Upper lobe of right lung (tissue), 1 donor: ENCODE measurements around the gene RNU7-1. TPM values are rescaled to one million over a fixed set of nuclear protein-coding genes. Genes with fewer than 3 reads are reported as not detected.

ENCODE experiments used
- ATAC-seq: fragments of 200-7000 bp; cut with Tn5 transposase; one replicate; pipeline ENCODE4 v1.9.1; 2020; ENCODE audit warnings: mild to moderate bottlenecking, moderate library complexity
- DNase-seq: peaks from one replicate; pipeline ENCODE4 v3.0.0-alpha.2; 2020
- H3K27ac ChIP-seq: fragments of 200-600 bp; one replicate; pipeline ENCODE4 v1.8.0; 2022
- H3K27me3 ChIP-seq: fragments of 200-600 bp; one replicate; pipeline ENCODE4 v1.8.0; 2022; ENCODE audit warnings: mild to moderate bottlenecking
- H3K36me3 ChIP-seq: fragments of 200-600 bp; one replicate; pipeline ENCODE4 v1.8.0; 2022
- H3K4me1 ChIP-seq: fragments of 200-600 bp; one replicate; pipeline ENCODE4 v1.8.0; 2022
- H3K4me3 ChIP-seq: fragments of 200-600 bp; one replicate; pipeline ENCODE4 v1.8.0; 2022; ENCODE audit warnings: mild to moderate bottlenecking
- H3K9me3 ChIP-seq: fragments of 200-600 bp; one replicate; pipeline ENCODE4 v1.8.0; 2022
- intact Hi-C: fragments of 100-400 bp; cut with DNase I; formaldehyde crosslinking; loops from one replicate; pipeline ENCODE4 v1.11.0; 2022
- total RNA-seq: library from RNA; stranded (reverse); fragmentation: NEBNext Ultra II Directional; extraction: Animal tissue kit (Norgen Biotek cat#: 25700); gene quantifications from one replicate; pipeline ENCODE4 v1.2.1, GENCODE V29; 2021
- TF ChIP-seq, protein P1 (sequence below): fragments of 200-600 bp; IDR thresholded peaks from one replicate; pipeline ENCODE4 v1.8.0; 2022; ENCODE audit warnings: antibody characterized with exemption
- donor health status: DM: no; HTN: yes; CAD: no; lungs with severe emphysema.

The RNU7-1 gene
- total RNA-seq, 1 donor from 2014 or later, result not detected

GRCh38 chr12:6923003-6923732, 20.4 kb upstream of the RNU7-1 start:
- ATAC-seq (no peak), DNase-seq (no peak)
- H3K27me3 ChIP-seq, result no peaks in the 10 kb centered on the region
- TF ChIP-seq, protein P1, sequence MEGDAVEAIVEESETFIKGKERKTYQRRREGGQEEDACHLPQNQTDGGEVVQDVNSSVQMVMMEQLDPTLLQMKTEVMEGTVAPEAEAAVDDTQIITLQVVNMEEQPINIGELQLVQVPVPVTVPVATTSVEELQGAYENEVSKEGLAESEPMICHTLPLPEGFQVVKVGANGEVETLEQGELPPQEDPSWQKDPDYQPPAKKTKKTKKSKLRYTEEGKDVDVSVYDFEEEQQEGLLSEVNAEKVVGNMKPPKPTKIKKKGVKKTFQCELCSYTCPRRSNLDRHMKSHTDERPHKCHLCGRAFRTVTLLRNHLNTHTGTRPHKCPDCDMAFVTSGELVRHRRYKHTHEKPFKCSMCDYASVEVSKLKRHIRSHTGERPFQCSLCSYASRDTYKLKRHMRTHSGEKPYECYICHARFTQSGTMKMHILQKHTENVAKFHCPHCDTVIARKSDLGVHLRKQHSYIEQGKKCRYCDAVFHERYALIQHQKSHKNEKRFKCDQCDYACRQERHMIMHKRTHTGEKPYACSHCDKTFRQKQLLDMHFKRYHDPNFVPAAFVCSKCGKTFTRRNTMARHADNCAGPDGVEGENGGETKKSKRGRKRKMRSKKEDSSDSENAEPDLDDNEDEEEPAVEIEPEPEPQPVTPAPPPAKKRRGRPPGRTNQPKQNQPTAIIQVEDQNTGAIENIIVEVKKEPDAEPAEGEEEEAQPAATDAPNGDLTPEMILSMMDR, result no peak
- H3K4me3 ChIP-seq, result peak overlapping the region; percentile 10
- peak overlapping the region; percentile 17 for H3K27ac ChIP-seq
- no peaks in the 10 kb centered on the region for H3K9me3 ChIP-seq
- H3K4me1 ChIP-seq, result peaks cover 28% of the 10 kb centered on the region
- intact Hi-C loops, result no loop called here
- no peaks in the 10 kb centered on the region for H3K36me3 ChIP-seq

GRCh38 chr12:6923851-6924250, 19.8 kb upstream of the RNU7-1 start:
- H3K4me3 ChIP-seq, result no peak overlapping the region
- no peak for ATAC-seq
- TF ChIP-seq, protein P1, result no peak
- no peaks in the 10 kb centered on the region for H3K27me3 ChIP-seq
- intact Hi-C loops, result no loop called here
- DNase-seq, result no peak
- peaks cover 29% of the 10 kb centered on the region for H3K4me1 ChIP-seq
- peak overlapping the region; percentile 92 for H3K27ac ChIP-seq
- no peaks in the 10 kb centered on the region for H3K9me3 ChIP-seq
- H3K36me3 ChIP-seq, result no peaks in the 10 kb centered on the region

- ATAC-seq (no peak), DNase-seq (no peak)
- H3K27ac ChIP-seq, result peak overlapping the region; percentile 92
- H3K4me3 ChIP-seq, result peak overlapping the region; percentile 84
- no peaks in the 10 kb centered on the region for H3K27me3 ChIP-seq
- H3K9me3 ChIP-seq, result no peaks in the 10 kb centered on the region
- H3K4me1 ChIP-seq, result peaks cover 42% of the 10 kb centered on the region
- intact Hi-C loops, result no loop called here
- TF ChIP-seq, protein P1, result no peak
- no peaks in the 10 kb centered on the region for H3K36me3 ChIP-seq
These were observed 18.4 kb upstream of the RNU7-1 start for GRCh38 chr12:6925239-6925539.

DNA sequence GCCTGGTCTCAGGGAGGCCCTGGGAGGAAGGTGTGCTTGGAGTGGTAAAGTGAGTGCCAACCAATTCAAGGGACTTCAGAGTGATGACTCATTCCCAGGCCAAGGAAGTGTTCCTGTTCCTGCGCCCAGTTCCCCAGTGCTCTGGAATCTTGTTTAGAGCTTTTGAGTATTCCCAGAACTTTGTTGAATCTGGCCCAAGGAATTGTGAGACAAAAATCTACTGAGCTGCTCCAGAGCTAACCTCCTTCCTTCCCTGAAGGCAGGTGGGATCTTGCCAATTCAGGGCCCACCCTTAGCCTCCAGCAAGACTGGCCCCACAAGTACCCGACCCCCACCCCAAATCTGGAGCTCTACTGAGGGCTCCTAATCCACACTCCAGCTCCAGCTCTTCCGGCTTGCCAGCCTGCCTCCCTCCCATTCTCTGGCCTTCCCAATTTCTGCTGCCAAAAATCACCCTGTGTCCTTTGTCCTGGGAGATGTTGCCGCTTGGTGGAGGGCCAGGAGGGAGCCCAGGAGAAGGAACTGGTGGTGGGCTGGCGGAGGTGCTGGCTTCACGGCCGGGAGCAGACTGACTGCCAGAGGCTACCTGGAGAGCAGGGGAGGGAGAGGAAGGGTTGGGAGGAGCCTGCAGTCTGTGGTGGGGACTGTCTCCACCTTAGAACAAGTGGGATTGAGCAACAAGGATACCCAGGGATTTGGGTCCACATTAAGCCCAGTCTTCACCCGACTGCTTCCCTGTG, 17.9 kb upstream of the RNU7-1 start:
- Histone ChIP-seq H3K36me3 (no peaks in the 10 kb centered on the region), H3K27ac (peak overlapping the region; percentile 92), H3K27me3 (no peaks in the 10 kb centered on the region), H3K4me3 (peak overlapping the region; percentile 84), H3K4me1 (peaks cover 47% of the 10 kb centered on the region), H3K9me3 (no peaks in the 10 kb centered on the region)
- TF ChIP-seq, protein P1, result no peak
- ATAC-seq (peak; percentile 71), DNase-seq (peak; percentile 82)
- intact Hi-C loops, result no loop called here

- DNase-seq (peak; percentile 90), ATAC-seq (peak; percentile 68)
- intact Hi-C loops, result no loop called here
- H3K4me3 ChIP-seq, result peak within 1 kb of the TSS; percentile 84
- H3K4me1 ChIP-seq, result peaks cover 55% of the 10 kb centered on the region
- H3K36me3 ChIP-seq, result no peaks in the 10 kb centered on the region
- H3K9me3 ChIP-seq, result no peaks in the 10 kb centered on the region
- H3K27me3 ChIP-seq, result no peaks in the 10 kb centered on the region
- TF ChIP-seq, protein P1, result no peak
- peak within 1 kb of the TSS; percentile 92 for H3K27ac ChIP-seq
These were observed 16.1 kb upstream of the RNU7-1 start, which contains the start of gene ATN1 for GRCh38 chr12:6927379-6928021. Gene ATN1, plus strand, starts transcription at chr12:6927959. Its CDS starts 6,043 bp downstream, at chr12:6934002.
